Ovary (tissue), 9 donors: ENCODE measurements around the gene P2RY2. TPM values are rescaled to one million over a fixed set of nuclear protein-coding genes. Genes with fewer than 3 reads are reported as not detected.
A peak's percentile ranks its signal among the peaks of the same experiment; 100 is the strongest.

Experiments used
- DNase-seq, 5 donors: peaks; one replicate each; pipeline ENCODE4 v3.0.0-alpha.2; 2019 to 2020
- H3K27ac ChIP-seq, 2 donors: fragments of 200-600 bp; one replicate each; pipeline versions ENCODE4 v1.5.1 to v1.8.0; 2019 to 2022
- H3K27me3 ChIP-seq: fragments of 200-600 bp; one replicate; pipeline ENCODE4 v1.8.0; 2022
- H3K36me3 ChIP-seq: fragments of 200-600 bp; sonication (generic); one replicate; pipeline ENCODE4 v1.5.1; 2019
- H3K4me1 ChIP-seq: one replicate; pipeline ENCODE4 v1.8.1; 2013; ENCODE audit warnings: mild to moderate bottlenecking, moderate library complexity; ENCODE audit not compliant: insufficient read depth
- H3K4me3 ChIP-seq: fragments of 200-600 bp; sonication (generic); one replicate; pipeline ENCODE4 v1.5.1; 2017
- H3K9me3 ChIP-seq, 2 donors: fragments of 200-600 bp in 1 of 2; sonication (generic) in 1 of 2; one replicate each; pipeline versions ENCODE4 v1.5.1 to v1.8.1; 2013 to 2019; ENCODE audit warnings: mild to moderate bottlenecking in 1 of 2, moderate library complexity in 1 of 2
- CTCF ChIP-seq, 3 donors: fragments of 450-650 bp in 2 of 3; fragments of 200-600 bp in 1 of 3; IDR thresholded peaks; one replicate each; pipeline versions ENCODE4 v1.5.1 to v1.8.0; 2016 to 2022; ENCODE audit warnings: antibody characterized with exemption in 3 of 3, mild to moderate bottlenecking in 1 of 3
- EP300 ChIP-seq: sonication (generic); formaldehyde crosslinking; IDR thresholded peaks from one replicate; pipeline ENCODE4 v1.6.1; 2017; ENCODE audit warnings: antibody characterized with exemption
- POLR2A ChIP-seq: fragments of 450-650 bp; IDR thresholded peaks from one replicate; pipeline ENCODE4 v1.6.1; 2017; ENCODE audit warnings: antibody characterized with exemption, mild to moderate bottlenecking, moderate library complexity
- WGBS, 3 donors: extraction: QIAGEN DNeasy Blood & Tissue Kit in 1 of 3; methylation state at CpG; one replicate each; pipeline versions ENCODE4 v1.1.5 to v1.1.7; 2013 to 2017; 5-methylcytosine and 5-hydroxymethylcytosine counted together
- intact Hi-C, 4 donors: fragments of 100-400 bp; cut with DNase I; formaldehyde crosslinking; loops; one replicate each; pipeline versions ENCODE4 v1.11.0 to v1.15.1; 2022 to 2023
- polyA plus RNA-seq, 2 donors: library from polyadenylated mRNA; stranded (reverse); fragments of 200-250 nt in 1 of 2; fragments of 350-450 nt in 1 of 2; fragmentation: Illumina TruSeq in 1 of 2; extraction: RNeasy Lipid Tissue Mini Kit (QIAGEN cat#74804) in 1 of 2; gene quantifications; one replicate each; pipeline ENCODE4 v1.2.3, GENCODE V29; 2013 to 2014
- total RNA-seq, 7 donors: library from RNA; depleted of rRNA in 2 of 7; stranded (reverse); fragments of >200 nt in 2 of 7; fragmentation: NEBNext Ultra II Directional in 3 of 7; extraction: Animal tissue kit (Norgen Biotek cat#: 25700) in 3 of 7; gene quantifications; one replicate each; pipeline versions ENCODE4 v1.1.0 to v1.2.4, GENCODE V29; 2016 to 2023
- donor health status: DM: no; HTN: no; CAD: no; lungs with moderate emphysema.
- donor health status: DM: no; HTN: no; CAD: no.
- donor health status: Bipolar disorder and iron deficiency.
- donor health status: DM: yes; HTN: yes; CAD: no.
- donor health status: DM: no; HTN: no; CAD: no.
- donor health status: DM: yes; HTN: yes; CAD: no.

Gene P2RY2
- total and polyA plus RNA-seq, 9 donors, result 0.44 to 1.6 (median 1.0) TPM

GRCh38 chr11:73226297-73227006 is 8.4 kb downstream of the P2RY2 start:
- H3K4me1 ChIP-seq, result no peaks in the 10 kb centered on the region
- TF ChIP-seq EP300 (no peak), POLR2A (no peak)
- no peaks in the 10 kb centered on the region for H3K27me3 ChIP-seq
- no peaks in the 10 kb centered on the region for H3K9me3 ChIP-seq
- WGBS, 3 donors, result 68 to 83% (median 76%) methylated on average over 8 of the region's 8 CpGs
- DNase-seq, result peak in 1 of 5 donors; percentile 24
- H3K27ac ChIP-seq, result no peak overlapping the region
- no peaks in the 10 kb centered on the region for H3K36me3 ChIP-seq
- intact Hi-C loops, result no loop called here
- no peak overlapping the region for H3K4me3 ChIP-seq

- Histone ChIP-seq H3K27ac (no peak overlapping the region), H3K9me3 (no peaks in the 10 kb centered on the region), H3K36me3 (no peaks in the 10 kb centered on the region), H3K4me3 (no peak overlapping the region), H3K27me3 (no peaks in the 10 kb centered on the region), H3K4me1 (no peaks in the 10 kb centered on the region)
- intact Hi-C loops, result no loop called here
- DNase-seq, result peak in 2 of 5 donors; percentile 7 to 34
- no peak for TF ChIP-seq EP300
- no peak for TF ChIP-seq CTCF (IDR thresholded peaks at IDR 0.05)
- no peak for TF ChIP-seq POLR2A
- WGBS, 3 donors, result 84 to 90% (median 90%) methylated on average over 8 to 12 of the region's 12 CpGs
Observed at GRCh38 chr11:73227571-73228211, 9.6 kb downstream of the P2RY2 start.

DNA sequence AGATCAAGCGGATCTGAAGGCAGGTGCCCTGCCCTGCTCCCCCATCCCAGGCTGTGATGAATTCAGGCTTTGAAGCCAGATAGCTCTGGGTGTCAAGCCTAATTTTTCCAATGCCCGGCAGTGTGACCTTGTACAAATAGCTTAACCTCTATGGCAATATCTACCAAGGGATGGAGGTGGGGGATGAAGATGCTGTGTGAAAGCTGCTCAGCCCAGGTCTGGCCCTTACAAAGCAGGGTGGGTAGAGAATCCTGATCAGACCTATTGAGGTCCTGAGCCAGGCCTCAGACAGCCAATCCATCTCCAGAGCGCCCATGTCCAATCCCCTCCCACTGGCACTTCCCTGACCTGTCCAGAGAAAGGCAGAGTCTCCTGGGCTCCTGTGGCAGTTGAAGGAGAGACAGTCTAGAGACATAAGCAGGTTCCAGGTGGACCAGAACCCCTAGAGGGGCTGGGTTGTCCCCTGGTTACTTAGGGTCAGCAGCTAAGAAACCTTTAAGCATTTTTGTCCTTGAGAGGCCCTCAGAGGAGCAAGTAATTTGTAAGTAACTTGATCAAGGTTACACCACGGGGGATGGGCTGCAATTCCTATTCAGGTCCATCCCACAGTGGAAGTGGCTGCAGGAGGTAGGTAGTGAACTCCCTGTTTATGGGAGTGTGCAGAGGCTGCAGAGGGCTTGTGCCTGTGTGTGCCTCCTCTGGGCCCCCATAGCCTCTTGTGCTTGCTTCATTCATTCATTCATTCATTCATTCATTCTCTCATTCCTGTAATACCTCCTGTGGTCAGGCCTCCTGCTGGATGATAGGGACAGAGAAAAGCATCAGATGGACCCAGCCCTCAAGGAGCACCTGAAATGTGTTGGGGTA is 10.4 kb downstream of the P2RY2 start:
- Histone ChIP-seq H3K36me3 (no peaks in the 10 kb centered on the region), H3K27ac (no peak overlapping the region), H3K4me3 (no peak overlapping the region), H3K9me3 (no peaks in the 10 kb centered on the region), H3K4me1 (no peaks in the 10 kb centered on the region), H3K27me3 (no peaks in the 10 kb centered on the region)
- intact Hi-C loops, result no loop called here
- TF ChIP-seq CTCF (IDR thresholded peaks at IDR 0.05) (no peak), POLR2A (no peak)
- WGBS, 3 donors, result 65 to 84% (median 78%) methylated on average over 4 of the region's 4 CpGs
- DNase-seq, result peak in 2 of 5 donors; percentile 7 to 22

DNA sequence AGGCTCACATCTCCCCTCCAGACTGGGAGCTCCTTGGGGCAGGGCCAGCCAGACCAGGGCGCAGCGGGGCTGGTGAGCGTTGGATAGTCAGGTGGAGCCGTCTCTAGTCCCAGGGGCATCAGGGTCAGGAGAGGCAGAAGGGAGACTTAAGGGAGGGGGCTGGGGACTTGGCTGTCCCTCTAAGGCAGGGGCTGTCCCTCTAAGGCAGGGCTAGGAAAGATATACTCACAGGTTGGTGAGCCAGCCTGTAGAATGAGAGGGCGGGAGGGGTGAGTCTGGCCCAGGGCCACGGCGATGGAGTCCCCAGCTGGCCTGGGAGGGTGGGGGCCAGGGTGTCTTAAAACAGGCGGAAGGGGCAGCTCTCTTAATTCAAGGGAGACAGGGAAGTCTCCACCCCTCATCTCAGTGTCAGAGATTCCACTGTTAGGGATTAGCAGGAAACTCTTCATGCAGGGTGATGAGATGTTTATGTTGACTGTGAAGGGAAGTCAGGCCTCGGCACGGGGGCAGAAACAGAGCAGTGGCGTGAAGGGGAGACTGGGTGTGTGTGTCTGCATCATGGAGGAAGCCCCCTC is 11.3 kb downstream of the P2RY2 start:
- intact Hi-C loops, result no loop called here

More for the DNA sequence above, 11.3 kb downstream of the P2RY2 start:
- WGBS, 3 donors, result 53 to 57% (median 55%) methylated on average over 11 of the region's 11 CpGs
- Histone ChIP-seq H3K27ac (no peak overlapping the region), H3K9me3 (no peaks in the 10 kb centered on the region), H3K4me3 (no peak overlapping the region), H3K4me1 (peaks cover 3% of the 10 kb centered on the region), H3K36me3 (no peaks in the 10 kb centered on the region), H3K27me3 (no peaks in the 10 kb centered on the region)
- DNase-seq, result peak in 1 of 5 donors; percentile 46
- TF ChIP-seq POLR2A (no peak), EP300 (no peak), CTCF (IDR thresholded peaks at IDR 0.05) (no peak)
